ENCODE data around the gene NES.

GRCh38 chr1:156707417-156708217 lies 30.4 kb upstream of the NES start:
- TF ChIP-seq EZH2 (IDR thresholded peaks at IDR 0.05; ENCODE audit: borderline replicate concordance, low read length) (no peak), CTCF (IDR thresholded peaks at IDR 0.05; ENCODE audit: low read length) (no peak)
